Ecto neural progenitor cell (in vitro differentiated cells): Measurements from ENCODE around the gene NFATC1.
"Not testable (repeated sequence)": the region's sequence is repeated elsewhere in the genome, so short reads cannot be mapped to it uniquely, and the experiment has no call there.

Source experiments
- DNase-seq: peaks from one replicate; pipeline ENCODE4 v3.0.0-alpha.2; 2018; ENCODE audit warnings: low spot score

Gene NFATC1

GRCh38 chr18:79476031-79476917, 80.5 kb downstream of the NFATC1 start:
- DNase-seq, result no peak

GRCh38 chr18:79476918-79477571, 81.3 kb downstream of the NFATC1 start:
- no peak for DNase-seq

- no peak for DNase-seq
Observed at GRCh38 chr18:79477711-79478483, 82.2 kb downstream of the NFATC1 start.

GRCh38 chr18:79478484-79479115, 82.9 kb downstream of the NFATC1 start:
- DNase-seq, result no peak

- no peak for DNase-seq
Observed at GRCh38 chr18:79479116-79479760, 83.5 kb downstream of the NFATC1 start.

- DNase-seq, result no peak
Observed at GRCh38 chr18:79479761-79480161, 84.0 kb downstream of the NFATC1 start.

- DNase-seq, result no peak
Observed at GRCh38 chr18:79480171-79481045, 84.7 kb downstream of the NFATC1 start.

- DNase-seq, result no peak
Observed at GRCh38 chr18:79481046-79481790, 85.5 kb downstream of the NFATC1 start.

GRCh38 chr18:79483393-79483792, 87.7 kb downstream of the NFATC1 start:
- not testable (repeated sequence) for DNase-seq

GRCh38 chr18:79483971-79484491, 88.3 kb downstream of the NFATC1 start:
- DNase-seq, result no peak

- no peak for DNase-seq
Observed at GRCh38 chr18:79484661-79485621, 89.2 kb downstream of the NFATC1 start.

- DNase-seq, result no peak
Observed at GRCh38 chr18:79485788-79486355, 90.1 kb downstream of the NFATC1 start.

- DNase-seq, result no peak
Observed at GRCh38 chr18:79486356-79487182, 90.8 kb downstream of the NFATC1 start.

- no peak for DNase-seq
Observed at GRCh38 chr18:79487183-79487800, 91.6 kb downstream of the NFATC1 start.

GRCh38 chr18:79487801-79488201, 92.1 kb downstream of the NFATC1 start:
- no peak for DNase-seq

- no peak for DNase-seq
Observed at GRCh38 chr18:79488311-79489050, 92.8 kb downstream of the NFATC1 start.
